HepG2 (cell line): ENCODE data around the gene MED12L.

Source experiments
- NR2F2 ChIP-seq: IDR thresholded peaks from 2 replicates; pipeline ENCODE4 v1.6.1; 2012; ENCODE audit warnings: low read depth, inconsistent platforms, borderline replicate concordance
- RORA ChIP-seq: sonication (generic); formaldehyde crosslinking; IDR thresholded peaks from 2 replicates; pipeline ENCODE4 v1.5.0; 2020; ENCODE audit warnings: mild to moderate bottlenecking, missing genetic modification reagents, moderate library complexity
- ZBTB8A ChIP-seq: sonication (generic); formaldehyde crosslinking; IDR thresholded peaks from 2 replicates; pipeline ENCODE4 v1.4.0; 2020; ENCODE audit warnings: mild to moderate bottlenecking, low read depth, missing genetic modification reagents, borderline replicate concordance
- ZNF10 ChIP-seq: sonication (generic); formaldehyde crosslinking; IDR thresholded peaks from 2 replicates; pipeline ENCODE4 v1.4.0; 2020; ENCODE audit warnings: mild to moderate bottlenecking, low read depth, missing genetic modification reagents, borderline replicate concordance
- ZNF292 ChIP-seq: sonication (generic); formaldehyde crosslinking; IDR thresholded peaks from 2 replicates; pipeline ENCODE4 v1.8.1; 2022; ENCODE audit warnings: mild to moderate bottlenecking, low read depth, missing genetic modification reagents, borderline replicate concordance
- ZNF431 ChIP-seq: sonication (generic); formaldehyde crosslinking; IDR thresholded peaks from 2 replicates; pipeline ENCODE4 v1.9.0; 2022; ENCODE audit warnings: missing genetic modification reagents, low read depth, mild to moderate bottlenecking, borderline replicate concordance
- TF ChIP-seq, protein P1 (sequence below): sonication (generic); formaldehyde crosslinking; IDR thresholded peaks from 2 replicates; pipeline ENCODE4 v1.5.0; 2020; ENCODE audit warnings: mild to moderate bottlenecking, missing genetic modification reagents, moderate library complexity
- TF ChIP-seq, protein P2 (sequence below): sonication (generic); formaldehyde crosslinking; IDR thresholded peaks from 2 replicates; pipeline ENCODE4 v1.8.1; 2022; ENCODE audit warnings: low read depth, mild to moderate bottlenecking, missing genetic modification reagents
- TF ChIP-seq, protein P3 (sequence below): sonication (generic); formaldehyde crosslinking; IDR thresholded peaks from 2 replicates; pipeline ENCODE4 v1.5.0; 2020; ENCODE audit warnings: missing genetic modification reagents

DNA sequence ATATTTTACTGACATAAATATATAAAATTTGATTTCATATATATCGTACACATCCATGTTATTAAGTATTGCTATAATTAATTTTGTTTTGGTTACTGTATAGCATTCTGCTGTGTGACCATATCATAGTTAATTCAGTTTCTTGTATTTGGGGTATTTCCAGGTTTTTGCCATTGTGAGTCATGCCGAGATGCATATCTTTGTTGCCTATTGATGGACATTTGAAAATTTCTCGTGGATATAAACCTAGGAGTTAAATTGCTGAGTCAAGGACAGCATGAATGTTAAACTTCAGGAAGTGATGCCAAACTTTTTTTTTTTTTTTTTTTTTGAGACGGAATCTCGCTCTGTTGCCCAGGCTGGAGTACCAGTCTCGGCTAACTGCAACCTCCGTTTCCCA, 151.3 kb downstream of the MED12L start:
- TF ChIP-seq ZNF292 (CRISPR knock-in tag) (no peak), ZNF10 (no peak), ZBTB8A (CRISPR knock-in tag) (no peak), NR2F2 (no peak), RORA (CRISPR knock-in tag) (no peak), ZNF431 (CRISPR knock-in tag) (no peak)
- TF ChIP-seq, protein P1, sequence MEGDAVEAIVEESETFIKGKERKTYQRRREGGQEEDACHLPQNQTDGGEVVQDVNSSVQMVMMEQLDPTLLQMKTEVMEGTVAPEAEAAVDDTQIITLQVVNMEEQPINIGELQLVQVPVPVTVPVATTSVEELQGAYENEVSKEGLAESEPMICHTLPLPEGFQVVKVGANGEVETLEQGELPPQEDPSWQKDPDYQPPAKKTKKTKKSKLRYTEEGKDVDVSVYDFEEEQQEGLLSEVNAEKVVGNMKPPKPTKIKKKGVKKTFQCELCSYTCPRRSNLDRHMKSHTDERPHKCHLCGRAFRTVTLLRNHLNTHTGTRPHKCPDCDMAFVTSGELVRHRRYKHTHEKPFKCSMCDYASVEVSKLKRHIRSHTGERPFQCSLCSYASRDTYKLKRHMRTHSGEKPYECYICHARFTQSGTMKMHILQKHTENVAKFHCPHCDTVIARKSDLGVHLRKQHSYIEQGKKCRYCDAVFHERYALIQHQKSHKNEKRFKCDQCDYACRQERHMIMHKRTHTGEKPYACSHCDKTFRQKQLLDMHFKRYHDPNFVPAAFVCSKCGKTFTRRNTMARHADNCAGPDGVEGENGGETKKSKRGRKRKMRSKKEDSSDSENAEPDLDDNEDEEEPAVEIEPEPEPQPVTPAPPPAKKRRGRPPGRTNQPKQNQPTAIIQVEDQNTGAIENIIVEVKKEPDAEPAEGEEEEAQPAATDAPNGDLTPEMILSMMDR, result no peak
- TF ChIP-seq, protein P2, sequence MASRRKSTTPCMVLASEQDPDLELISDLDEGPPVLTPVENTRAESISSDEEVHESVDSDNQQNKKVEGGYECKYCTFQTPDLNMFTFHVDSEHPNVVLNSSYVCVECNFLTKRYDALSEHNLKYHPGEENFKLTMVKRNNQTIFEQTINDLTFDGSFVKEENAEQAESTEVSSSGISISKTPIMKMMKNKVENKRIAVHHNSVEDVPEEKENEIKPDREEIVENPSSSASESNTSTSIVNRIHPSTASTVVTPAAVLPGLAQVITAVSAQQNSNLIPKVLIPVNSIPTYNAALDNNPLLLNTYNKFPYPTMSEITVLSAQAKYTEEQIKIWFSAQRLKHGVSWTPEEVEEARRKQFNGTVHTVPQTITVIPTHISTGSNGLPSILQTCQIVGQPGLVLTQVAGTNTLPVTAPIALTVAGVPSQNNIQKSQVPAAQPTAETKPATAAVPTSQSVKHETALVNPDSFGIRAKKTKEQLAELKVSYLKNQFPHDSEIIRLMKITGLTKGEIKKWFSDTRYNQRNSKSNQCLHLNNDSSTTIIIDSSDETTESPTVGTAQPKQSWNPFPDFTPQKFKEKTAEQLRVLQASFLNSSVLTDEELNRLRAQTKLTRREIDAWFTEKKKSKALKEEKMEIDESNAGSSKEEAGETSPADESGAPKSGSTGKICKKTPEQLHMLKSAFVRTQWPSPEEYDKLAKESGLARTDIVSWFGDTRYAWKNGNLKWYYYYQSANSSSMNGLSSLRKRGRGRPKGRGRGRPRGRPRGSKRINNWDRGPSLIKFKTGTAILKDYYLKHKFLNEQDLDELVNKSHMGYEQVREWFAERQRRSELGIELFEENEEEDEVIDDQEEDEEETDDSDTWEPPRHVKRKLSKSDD (CRISPR knock-in tag), result no peak
- TF ChIP-seq, protein P3, sequence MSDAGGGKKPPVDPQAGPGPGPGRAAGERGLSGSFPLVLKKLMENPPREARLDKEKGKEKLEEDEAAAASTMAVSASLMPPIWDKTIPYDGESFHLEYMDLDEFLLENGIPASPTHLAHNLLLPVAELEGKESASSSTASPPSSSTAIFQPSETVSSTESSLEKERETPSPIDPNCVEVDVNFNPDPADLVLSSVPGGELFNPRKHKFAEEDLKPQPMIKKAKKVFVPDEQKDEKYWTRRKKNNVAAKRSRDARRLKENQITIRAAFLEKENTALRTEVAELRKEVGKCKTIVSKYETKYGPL, result no peak
